GM13976 (cell line): ENCODE results near the gene HES1.

Experiments
- DNase-seq: peaks from one replicate; pipeline ENCODE4 v3.0.0; 2012; ENCODE audit warnings: low spot score
- CTCF ChIP-seq: IDR thresholded peaks from 2 replicates; pipeline ENCODE4 v1.5.1; 2012; ENCODE audit warnings: borderline replicate concordance, mild to moderate bottlenecking; ENCODE audit not compliant: insufficient read depth; ENCODE audit errors: extremely low read depth, missing control alignments, control extremely low read depth
- in situ Hi-C: fragments of 300-500 bp; cut with MboI; formaldehyde crosslinking; loops from one replicate; pipeline ENCODE4 v1.12.0; 2022; ENCODE audit warnings: low sequenced_read_pairs, mixed read lengths, inconsistent platforms; ENCODE audit not compliant: unreplicated experiment

Gene HES1

GRCh38 chr3:194165271-194166018, 29.5 kb downstream of the HES1 start:
- in situ Hi-C loops = no loop called here
- no peak for TF ChIP-seq CTCF
- DNase-seq = no peak

GRCh38 chr3:194166682-194167479, 30.9 kb downstream of the HES1 start:
- in situ Hi-C loops = no loop called here
- DNase-seq = no peak
- TF ChIP-seq CTCF = no peak

GRCh38 chr3:194167480-194168282, 31.7 kb downstream of the HES1 start:
- in situ Hi-C loops = no loop called here
- DNase-seq = no peak

GRCh38 chr3:194168994-194169393, 33.0 kb downstream of the HES1 start:
- no peak for TF ChIP-seq CTCF
- DNase-seq = no peak
- in situ Hi-C loops = no loop called here

More at GRCh38 chr3:194167480-194168282, 31.7 kb downstream of the HES1 start:
- no peak for TF ChIP-seq CTCF

GRCh38 chr3:194169595-194169994, 33.6 kb downstream of the HES1 start:
- no peak for TF ChIP-seq CTCF
- in situ Hi-C loops = no loop called here

GRCh38 chr3:194170793-194171192, 34.8 kb downstream of the HES1 start:
- TF ChIP-seq CTCF = no peak
- DNase-seq = no peak
- in situ Hi-C loops = no loop called here

More at GRCh38 chr3:194169595-194169994, 33.6 kb downstream of the HES1 start:
- no peak for DNase-seq
